Measurements from ENCODE around the gene RBBP5. TPM values are rescaled to one million over a fixed set of nuclear protein-coding genes. Genes with fewer than 3 reads are reported as not detected.

Gene RBBP5
- total and polyA plus RNA-seq, 2 experiments from 2014 or later, result 14.1 to 26.5 TPM

DNA sequence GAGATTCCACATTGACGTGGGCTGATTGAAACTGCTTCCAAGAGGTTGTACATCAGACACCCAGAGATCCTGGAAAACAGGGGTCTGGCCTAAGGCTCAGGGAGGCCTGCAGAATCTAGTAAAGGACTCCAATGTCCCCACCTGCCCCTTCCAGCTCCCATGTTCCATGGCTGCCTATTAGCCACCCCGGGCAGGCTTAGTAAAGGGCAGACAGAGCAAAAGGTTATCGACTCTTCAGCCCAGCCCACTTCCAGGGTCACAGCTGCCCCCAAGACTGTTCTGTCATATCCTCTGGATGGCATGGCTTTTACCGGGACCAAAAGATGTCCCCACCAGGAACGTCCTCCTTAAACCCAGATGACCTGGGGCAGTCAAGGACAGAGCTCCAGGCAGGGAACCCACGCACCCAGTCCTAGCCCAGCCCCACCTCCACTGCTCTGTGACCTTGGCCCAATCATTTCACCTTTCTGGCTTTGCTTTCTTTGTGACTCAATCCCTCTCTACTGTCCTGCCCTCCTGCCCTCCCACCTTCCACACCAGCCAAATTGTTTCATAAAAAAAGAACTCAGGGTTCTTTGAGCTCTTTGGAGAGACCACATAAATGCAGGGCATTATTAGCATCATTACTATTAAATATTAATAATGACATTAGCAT lies 83.5 kb downstream of the RBBP5 start:
- ATAC-seq, result no peak

More for the DNA sequence above, 83.5 kb downstream of the RBBP5 start:
- Histone ChIP-seq H3K4me3 (no peak overlapping the region), H3K79me2 (replicated peaks; ENCODE audit: insufficient read depth) (no peaks in the 10 kb centered on the region), H3F3A (replicated peaks; ENCODE audit: low read depth) (no peaks in the 10 kb centered on the region), H3K4me2 (no peak overlapping the region), H3K9me2 (ENCODE audit: insufficient read depth) (no peaks in the 10 kb centered on the region), H2AFZ (no peak overlapping the region), H4K20me1 (replicated peaks; ENCODE audit: insufficient read depth) (no peaks in the 10 kb centered on the region), H3K27me3 (ENCODE audit: insufficient read depth) (peaks cover 10% of the 10 kb centered on the region; the same call in 1 of the 2 replicates), H3K4me1 (ENCODE audit: insufficient read depth) (peaks cover 5% of the 10 kb centered on the region; the same call in 1 of the 2 replicates), H3K36me3 (ENCODE audit: insufficient read depth) (no peaks in the 10 kb centered on the region), H3K27ac (ENCODE audit: low read depth) (no peak overlapping the region)
- peaks cover 16% of the 10 kb centered on the region for H3K27me3 Mint-ChIP-seq (ENCODE audit: insufficient read depth, low read depth, poor library complexity)
- no peaks in the 10 kb centered on the region for H3K4me1 Mint-ChIP-seq
- no peak for DNase-seq (ENCODE audit: low spot score)
- H3K27ac Mint-ChIP-seq, result no peak overlapping the region
- H3K36me3 Mint-ChIP-seq (ENCODE audit: low read depth), result no peaks in the 10 kb centered on the region
- TF ChIP-seq CREB1 (CRISPR knock-in tag; IDR thresholded peaks at IDR 0.05; ENCODE audit: low read depth), result no peak
- TF ChIP-seq POLR2AphosphoS5 (IDR thresholded peaks at IDR 0.05; ENCODE audit: low read depth), result no peak
- TF ChIP-seq, protein P1, sequence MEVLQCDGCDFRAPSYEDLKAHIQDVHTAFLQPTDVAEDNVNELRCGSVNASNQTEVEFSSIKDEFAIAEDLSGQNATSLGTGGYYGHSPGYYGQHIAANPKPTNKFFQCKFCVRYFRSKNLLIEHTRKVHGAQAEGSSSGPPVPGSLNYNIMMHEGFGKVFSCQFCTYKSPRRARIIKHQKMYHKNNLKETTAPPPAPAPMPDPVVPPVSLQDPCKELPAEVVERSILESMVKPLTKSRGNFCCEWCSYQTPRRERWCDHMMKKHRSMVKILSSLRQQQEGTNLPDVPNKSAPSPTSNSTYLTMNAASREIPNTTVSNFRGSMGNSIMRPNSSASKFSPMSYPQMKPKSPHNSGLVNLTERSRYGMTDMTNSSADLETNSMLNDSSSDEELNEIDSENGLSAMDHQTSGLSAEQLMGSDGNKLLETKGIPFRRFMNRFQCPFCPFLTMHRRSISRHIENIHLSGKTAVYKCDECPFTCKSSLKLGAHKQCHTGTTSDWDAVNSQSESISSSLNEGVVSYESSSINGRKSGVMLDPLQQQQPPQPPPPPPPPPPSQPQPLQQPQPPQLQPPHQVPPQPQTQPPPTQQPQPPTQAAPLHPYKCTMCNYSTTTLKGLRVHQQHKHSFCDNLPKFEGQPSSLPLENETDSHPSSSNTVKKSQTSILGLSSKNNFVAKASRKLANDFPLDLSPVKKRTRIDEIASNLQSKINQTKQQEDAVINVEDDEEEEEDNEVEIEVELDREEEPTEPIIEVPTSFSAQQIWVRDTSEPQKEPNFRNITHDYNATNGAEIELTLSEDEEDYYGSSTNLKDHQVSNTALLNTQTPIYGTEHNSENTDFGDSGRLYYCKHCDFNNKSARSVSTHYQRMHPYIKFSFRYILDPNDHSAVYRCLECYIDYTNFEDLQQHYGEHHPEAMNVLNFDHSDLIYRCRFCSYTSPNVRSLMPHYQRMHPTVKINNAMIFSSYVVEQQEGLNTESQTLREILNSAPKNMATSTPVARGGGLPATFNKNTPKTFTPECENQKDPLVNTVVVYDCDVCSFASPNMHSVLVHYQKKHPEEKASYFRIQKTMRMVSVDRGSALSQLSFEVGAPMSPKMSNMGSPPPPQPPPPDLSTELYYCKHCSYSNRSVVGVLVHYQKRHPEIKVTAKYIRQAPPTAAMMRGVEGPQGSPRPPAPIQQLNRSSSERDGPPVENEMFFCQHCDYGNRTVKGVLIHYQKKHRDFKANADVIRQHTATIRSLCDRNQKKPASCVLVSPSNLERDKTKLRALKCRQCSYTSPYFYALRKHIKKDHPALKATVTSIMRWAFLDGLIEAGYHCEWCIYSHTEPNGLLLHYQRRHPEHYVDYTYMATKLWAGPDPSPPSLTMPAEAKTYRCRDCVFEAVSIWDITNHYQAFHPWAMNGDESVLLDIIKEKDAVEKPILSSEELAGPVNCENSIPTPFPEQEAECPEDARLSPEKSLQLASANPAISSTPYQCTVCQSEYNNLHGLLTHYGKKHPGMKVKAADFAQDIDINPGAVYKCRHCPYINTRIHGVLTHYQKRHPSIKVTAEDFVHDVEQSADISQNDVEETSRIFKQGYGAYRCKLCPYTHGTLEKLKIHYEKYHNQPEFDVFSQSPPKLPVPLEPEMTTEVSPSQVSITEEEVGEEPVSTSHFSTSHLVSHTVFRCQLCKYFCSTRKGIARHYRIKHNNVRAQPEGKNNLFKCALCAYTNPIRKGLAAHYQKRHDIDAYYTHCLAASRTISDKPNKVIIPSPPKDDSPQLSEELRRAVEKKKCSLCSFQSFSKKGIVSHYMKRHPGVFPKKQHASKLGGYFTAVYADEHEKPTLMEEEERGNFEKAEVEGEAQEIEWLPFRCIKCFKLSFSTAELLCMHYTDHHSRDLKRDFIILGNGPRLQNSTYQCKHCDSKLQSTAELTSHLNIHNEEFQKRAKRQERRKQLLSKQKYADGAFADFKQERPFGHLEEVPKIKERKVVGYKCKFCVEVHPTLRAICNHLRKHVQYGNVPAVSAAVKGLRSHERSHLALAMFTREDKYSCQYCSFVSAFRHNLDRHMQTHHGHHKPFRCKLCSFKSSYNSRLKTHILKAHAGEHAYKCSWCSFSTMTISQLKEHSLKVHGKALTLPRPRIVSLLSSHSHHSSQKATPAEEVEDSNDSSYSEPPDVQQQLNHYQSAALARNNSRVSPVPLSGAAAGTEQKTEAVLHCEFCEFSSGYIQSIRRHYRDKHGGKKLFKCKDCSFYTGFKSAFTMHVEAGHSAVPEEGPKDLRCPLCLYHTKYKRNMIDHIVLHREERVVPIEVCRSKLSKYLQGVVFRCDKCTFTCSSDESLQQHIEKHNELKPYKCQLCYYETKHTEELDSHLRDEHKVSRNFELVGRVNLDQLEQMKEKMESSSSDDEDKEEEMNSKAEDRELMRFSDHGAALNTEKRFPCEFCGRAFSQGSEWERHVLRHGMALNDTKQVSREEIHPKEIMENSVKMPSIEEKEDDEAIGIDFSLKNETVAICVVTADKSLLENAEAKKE (CRISPR knock-in tag; IDR thresholded peaks at IDR 0.05), result no peak
- TF ChIP-seq JUNB (IDR thresholded peaks at IDR 0.05; ENCODE audit: unreplicated experiment), result no peak
- TF ChIP-seq EZH2 (IDR thresholded peaks at IDR 0.05; ENCODE audit: low read depth, unreplicated experiment), result no peak
- TF ChIP-seq CTCF (conservative IDR thresholded peaks at IDR 0.05; ENCODE audit: low read depth in 2 of 2), result no peak
- no peak for TF ChIP-seq STAT1 (IDR thresholded peaks at IDR 0.05; ENCODE audit: unreplicated experiment)
- TF ChIP-seq NANOG (IDR thresholded peaks at IDR 0.05; ENCODE audit: borderline replicate concordance), result no peak
- no peak for TF ChIP-seq ZNF331 (CRISPR knock-in tag; IDR thresholded peaks at IDR 0.05; ENCODE audit: low read depth)
- TF ChIP-seq REST (IDR thresholded peaks at IDR 0.05; ENCODE audit: unreplicated experiment), result no peak
- TF ChIP-seq, protein P2, sequence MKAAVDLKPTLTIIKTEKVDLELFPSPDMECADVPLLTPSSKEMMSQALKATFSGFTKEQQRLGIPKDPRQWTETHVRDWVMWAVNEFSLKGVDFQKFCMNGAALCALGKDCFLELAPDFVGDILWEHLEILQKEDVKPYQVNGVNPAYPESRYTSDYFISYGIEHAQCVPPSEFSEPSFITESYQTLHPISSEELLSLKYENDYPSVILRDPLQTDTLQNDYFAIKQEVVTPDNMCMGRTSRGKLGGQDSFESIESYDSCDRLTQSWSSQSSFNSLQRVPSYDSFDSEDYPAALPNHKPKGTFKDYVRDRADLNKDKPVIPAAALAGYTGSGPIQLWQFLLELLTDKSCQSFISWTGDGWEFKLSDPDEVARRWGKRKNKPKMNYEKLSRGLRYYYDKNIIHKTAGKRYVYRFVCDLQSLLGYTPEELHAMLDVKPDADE (IDR thresholded peaks at IDR 0.05), result no peak
- TF ChIP-seq EZH2phosphoT487 (IDR thresholded peaks at IDR 0.05; ENCODE audit: unreplicated experiment), result no peak
- TF ChIP-seq ZNF114 (CRISPR knock-in tag; IDR thresholded peaks at IDR 0.05), result no peak
- no peaks in the 10 kb centered on the region; the same call in 2 of the 3 replicates for H3K9me3 Mint-ChIP-seq
- no peak overlapping the region for H3K4me3 Mint-ChIP-seq
